Stomach (tissue), 4 donors: Measurements from ENCODE around the gene THSD7B.

Source experiments
- POLR2A ChIP-seq, 4 donors: fragments of 450-650 bp; IDR thresholded peaks; one replicate each; pipeline ENCODE4 v1.6.1; 2016; ENCODE audit warnings: antibody characterized with exemption in 4 of 4, control low read depth in 2 of 4, mild to moderate bottlenecking in 1 of 4, moderate library complexity in 1 of 4
- TF ChIP-seq, protein P1 (sequence below), 7 experiments: fragments of 450-650 bp in 4 of 7; fragments of 200-600 bp in 3 of 7; sonication (generic) in 3 of 7; IDR thresholded peaks; one replicate each; pipeline ENCODE4 v1.5.1; 2016 to 2019; ENCODE audit warnings: antibody characterized with exemption in 7 of 7, control low read depth in 2 of 7, mild to moderate bottlenecking in 1 of 7

DNA sequence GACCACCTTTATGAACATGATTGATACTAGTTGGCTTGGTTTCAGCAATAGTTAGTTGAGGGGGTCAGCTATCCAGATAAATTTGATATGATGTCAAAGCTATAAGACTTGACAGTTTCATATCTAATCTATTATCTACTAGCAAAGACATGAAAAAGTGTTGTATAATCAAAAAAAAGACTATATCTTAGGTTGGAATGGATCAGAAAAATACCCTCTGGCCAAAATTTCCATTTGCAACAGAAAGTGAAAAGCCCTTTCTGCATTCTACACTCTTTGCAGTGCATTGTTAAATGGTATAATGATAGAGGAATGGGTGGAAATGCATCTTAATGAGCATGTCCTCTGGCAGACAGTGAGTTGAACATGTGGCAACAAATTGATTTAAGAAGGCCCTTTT lies 242.6 kb downstream of the THSD7B start:
- no peak for TF ChIP-seq POLR2A (IDR thresholded peaks at IDR 0.05)
- TF ChIP-seq, protein P1, sequence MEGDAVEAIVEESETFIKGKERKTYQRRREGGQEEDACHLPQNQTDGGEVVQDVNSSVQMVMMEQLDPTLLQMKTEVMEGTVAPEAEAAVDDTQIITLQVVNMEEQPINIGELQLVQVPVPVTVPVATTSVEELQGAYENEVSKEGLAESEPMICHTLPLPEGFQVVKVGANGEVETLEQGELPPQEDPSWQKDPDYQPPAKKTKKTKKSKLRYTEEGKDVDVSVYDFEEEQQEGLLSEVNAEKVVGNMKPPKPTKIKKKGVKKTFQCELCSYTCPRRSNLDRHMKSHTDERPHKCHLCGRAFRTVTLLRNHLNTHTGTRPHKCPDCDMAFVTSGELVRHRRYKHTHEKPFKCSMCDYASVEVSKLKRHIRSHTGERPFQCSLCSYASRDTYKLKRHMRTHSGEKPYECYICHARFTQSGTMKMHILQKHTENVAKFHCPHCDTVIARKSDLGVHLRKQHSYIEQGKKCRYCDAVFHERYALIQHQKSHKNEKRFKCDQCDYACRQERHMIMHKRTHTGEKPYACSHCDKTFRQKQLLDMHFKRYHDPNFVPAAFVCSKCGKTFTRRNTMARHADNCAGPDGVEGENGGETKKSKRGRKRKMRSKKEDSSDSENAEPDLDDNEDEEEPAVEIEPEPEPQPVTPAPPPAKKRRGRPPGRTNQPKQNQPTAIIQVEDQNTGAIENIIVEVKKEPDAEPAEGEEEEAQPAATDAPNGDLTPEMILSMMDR (IDR thresholded peaks at IDR 0.05), result no peak
